SJCRH30 (cell line): Measurements from ENCODE around the gene NEU2. TPM values are rescaled to one million over a fixed set of nuclear protein-coding genes. Genes with fewer than 3 reads are reported as not detected.

ENCODE experiments used
- DNase-seq, 2 experiments: peaks; one replicate each; pipeline ENCODE4 v3.0.0-alpha.2; 2015 to 2020
- H3K27ac ChIP-seq: fragments of 250-450 bp; sonication (Bioruptor Pico); 2 replicates; pipeline ENCODE4 v1.5.1; 2020; ENCODE audit warnings: mild to moderate bottlenecking, moderate library complexity
- H3K27me3 ChIP-seq: fragments of 250-450 bp; sonication (Bioruptor Pico); 2 replicates; pipeline ENCODE4 v1.5.1; 2020; ENCODE audit warnings: mild to moderate bottlenecking, moderate library complexity
- H3K36me3 ChIP-seq: fragments of 250-450 bp; sonication (Bioruptor Pico); 2 replicates; pipeline ENCODE4 v1.5.1; 2020; ENCODE audit warnings: mild to moderate bottlenecking, moderate library complexity
- H3K4me1 ChIP-seq: fragments of 250-450 bp; sonication (Bioruptor Pico); 2 replicates; pipeline ENCODE4 v1.5.1; 2020; ENCODE audit warnings: mild to moderate bottlenecking, moderate library complexity
- H3K4me3 ChIP-seq: fragments of 250-450 bp; sonication (Bioruptor Pico); 2 replicates; pipeline ENCODE4 v1.5.1; 2020; ENCODE audit warnings: mild to moderate bottlenecking, moderate library complexity
- H3K9me3 ChIP-seq: fragments of 250-450 bp; sonication (Bioruptor Pico); replicated peaks from 2 replicates; pipeline ENCODE4 v1.5.1; 2020; ENCODE audit warnings: mild to moderate bottlenecking, moderate library complexity
- total RNA-seq: library from RNA; depleted of rRNA; stranded (reverse); fragments of >200 nt; shearing (Covaris generic); gene quantifications from 2 replicates; pipeline ENCODE4 v1.2.3, GENCODE V29; 2014

NEU2 gene
- total RNA-seq, 1 experiment from 2014 or later: not detected

DNA sequence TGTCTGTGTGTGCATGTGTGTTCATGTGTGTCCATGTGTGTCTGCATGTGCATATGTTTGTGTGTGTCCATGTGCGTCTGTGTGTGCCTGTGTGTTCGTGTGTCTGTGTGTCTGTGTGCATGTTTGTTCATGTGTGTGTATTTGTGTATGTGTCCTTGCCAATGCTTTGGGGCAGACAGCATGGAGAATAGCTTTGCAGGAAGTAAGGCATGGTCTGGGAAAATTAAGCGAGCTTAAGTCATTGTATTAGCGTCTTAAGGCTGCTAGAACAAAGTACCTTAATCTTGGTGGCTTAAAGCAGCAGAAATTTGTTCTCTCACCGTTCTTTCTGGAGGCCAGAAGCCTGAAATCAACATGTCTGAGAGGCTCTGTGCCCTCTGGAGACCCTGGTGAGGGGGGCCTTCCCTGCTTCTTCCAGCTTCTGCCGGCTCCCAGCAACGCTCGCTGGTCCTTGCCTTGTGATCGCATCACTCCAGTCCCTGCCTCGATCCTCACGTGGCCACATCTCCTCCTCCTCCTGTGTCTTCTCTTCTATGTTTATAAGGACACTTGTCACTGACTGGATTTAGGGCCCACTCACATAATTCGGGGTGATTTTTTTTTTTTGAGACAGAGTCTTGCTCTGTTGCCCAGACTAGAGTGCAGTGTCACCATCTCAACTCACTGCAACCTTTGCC is 3.8 kb downstream of the NEU2 start:
- Histone ChIP-seq H3K27me3 (peaks cover 7% of the 10 kb centered on the region; the same call in 1 of the 2 replicates), H3K27ac (no peak overlapping the region), H3K36me3 (no peaks in the 10 kb centered on the region; the same call in 1 of the 2 replicates), H3K4me1 (no peaks in the 10 kb centered on the region), H3K9me3 (no peaks in the 10 kb centered on the region), H3K4me3 (no peak overlapping the region)
- no peak for DNase-seq

GRCh38 chr2:233037078-233037477 is 4.6 kb downstream of the NEU2 start:
- Histone ChIP-seq H3K4me3 (no peak overlapping the region), H3K27me3 (no peaks in the 10 kb centered on the region; the same call in 1 of the 2 replicates), H3K9me3 (no peaks in the 10 kb centered on the region), H3K27ac (no peak overlapping the region), H3K36me3 (no peaks in the 10 kb centered on the region; the same call in 1 of the 2 replicates), H3K4me1 (no peaks in the 10 kb centered on the region)
- DNase-seq: no peak

- Histone ChIP-seq H3K36me3 (no peaks in the 10 kb centered on the region; the same call in 1 of the 2 replicates), H3K27ac (no peak overlapping the region), H3K4me1 (no peaks in the 10 kb centered on the region), H3K4me3 (no peak overlapping the region), H3K9me3 (no peaks in the 10 kb centered on the region), H3K27me3 (no peaks in the 10 kb centered on the region; the same call in 1 of the 2 replicates)
- no peak for DNase-seq
These were observed 6.9 kb downstream of the NEU2 start for GRCh38 chr2:233039212-233039845.

DNA sequence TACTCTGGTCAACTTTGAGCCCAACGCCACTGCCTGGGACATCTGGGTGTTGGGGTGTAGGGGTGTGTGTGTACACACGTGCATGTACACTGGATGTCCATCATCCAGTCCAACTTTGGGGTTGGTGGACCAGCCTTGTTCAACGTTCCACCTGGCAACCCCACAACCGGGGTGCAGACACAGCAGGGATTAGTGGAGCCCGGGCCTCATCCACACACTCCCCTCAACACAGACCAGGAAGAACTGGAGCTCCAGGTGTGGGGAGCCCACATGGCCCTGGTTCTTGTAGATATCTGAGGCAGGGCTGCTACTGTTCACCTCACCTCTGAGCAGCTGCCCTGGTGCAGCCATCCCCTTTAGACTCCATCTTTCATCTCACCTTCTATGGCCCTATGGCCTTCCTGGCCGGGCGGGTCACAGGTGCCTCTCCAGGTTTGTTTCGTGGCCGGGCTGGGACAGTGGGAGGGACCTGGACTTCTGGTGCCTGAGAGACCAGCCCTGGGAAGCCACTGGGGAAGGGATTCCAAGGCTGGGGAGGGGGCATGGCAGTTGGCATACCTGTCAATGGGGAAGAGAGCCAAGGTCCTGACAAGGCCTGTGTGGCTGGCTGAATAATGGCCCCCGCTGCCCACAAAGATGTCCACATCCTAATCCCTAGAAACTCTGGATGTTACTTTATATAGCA is 7.5 kb downstream of the NEU2 start:
- Histone ChIP-seq H3K27ac (no peak overlapping the region), H3K4me1 (no peaks in the 10 kb centered on the region), H3K27me3 (no peaks in the 10 kb centered on the region; the same call in 1 of the 2 replicates), H3K9me3 (no peaks in the 10 kb centered on the region), H3K4me3 (no peak overlapping the region), H3K36me3 (no peaks in the 10 kb centered on the region; the same call in 1 of the 2 replicates)
- no peak for DNase-seq

GRCh38 chr2:233040571-233040970 is 8.1 kb downstream of the NEU2 start:
- no peak overlapping the region for H3K27ac ChIP-seq
- no peaks in the 10 kb centered on the region for H3K4me1 ChIP-seq
- H3K4me3 ChIP-seq: no peak overlapping the region
- DNase-seq: no peak
- no peaks in the 10 kb centered on the region for H3K9me3 ChIP-seq
- no peaks in the 10 kb centered on the region; the same call in 1 of the 2 replicates for H3K36me3 ChIP-seq
- H3K27me3 ChIP-seq: no peaks in the 10 kb centered on the region; the same call in 1 of the 2 replicates

- no peak overlapping the region for H3K4me3 ChIP-seq
- H3K36me3 ChIP-seq: no peaks in the 10 kb centered on the region
- H3K9me3 ChIP-seq: no peaks in the 10 kb centered on the region
- H3K4me1 ChIP-seq: no peaks in the 10 kb centered on the region
- no peak for DNase-seq
- H3K27me3 ChIP-seq: no peaks in the 10 kb centered on the region; the same call in 1 of the 2 replicates
- no peak overlapping the region for H3K27ac ChIP-seq
These were observed 9.4 kb downstream of the NEU2 start for GRCh38 chr2:233041722-233042323.

- H3K27ac ChIP-seq: no peak overlapping the region
- no peaks in the 10 kb centered on the region for H3K9me3 ChIP-seq
- H3K27me3 ChIP-seq: no peaks in the 10 kb centered on the region; the same call in 1 of the 2 replicates
- H3K4me3 ChIP-seq: no peak overlapping the region
- no peaks in the 10 kb centered on the region for H3K4me1 ChIP-seq
- no peak for DNase-seq
- H3K36me3 ChIP-seq: no peaks in the 10 kb centered on the region
These were observed 10.1 kb downstream of the NEU2 start for GRCh38 chr2:233042549-233042948.

DNA sequence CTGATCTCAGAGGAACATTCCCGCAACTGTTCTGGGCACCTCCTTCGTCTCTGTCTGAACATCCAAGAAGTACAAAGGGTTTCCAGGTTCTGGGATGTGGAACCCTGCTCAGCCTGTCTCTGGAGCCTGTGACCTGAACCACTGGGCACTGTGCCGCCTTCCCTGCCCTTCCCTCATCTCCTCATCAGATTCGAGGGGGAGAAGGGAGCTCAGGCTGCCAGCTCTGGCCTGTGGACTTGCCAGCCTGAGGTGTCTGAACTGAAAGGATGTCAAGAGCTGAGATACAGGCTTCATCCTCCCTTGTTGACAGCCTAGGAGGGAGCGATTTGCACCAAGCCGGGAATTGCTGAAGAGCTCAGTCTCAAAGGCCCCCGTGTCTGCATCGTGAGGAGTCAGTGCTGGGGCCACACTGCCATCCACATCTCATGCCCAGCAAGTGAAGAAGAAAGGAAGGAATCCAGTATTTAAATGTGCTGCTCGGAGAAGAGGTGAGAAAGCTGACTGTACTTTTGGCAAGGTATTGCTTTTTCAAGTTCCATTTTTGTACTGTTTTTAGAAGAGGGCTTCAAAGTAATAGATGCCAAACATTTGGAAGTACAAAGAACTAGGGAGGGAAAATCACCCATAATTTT is 12.6 kb downstream of the NEU2 start:
- Histone ChIP-seq H3K4me1 (peaks cover 16% of the 10 kb centered on the region), H3K9me3 (no peaks in the 10 kb centered on the region), H3K27ac (no peak overlapping the region), H3K36me3 (no peaks in the 10 kb centered on the region), H3K27me3 (no peaks in the 10 kb centered on the region; the same call in 1 of the 2 replicates), H3K4me3 (no peak overlapping the region)
- DNase-seq: no peak

- Histone ChIP-seq H3K36me3 (no peaks in the 10 kb centered on the region), H3K9me3 (no peaks in the 10 kb centered on the region), H3K27ac (no peak overlapping the region), H3K27me3 (no peaks in the 10 kb centered on the region), H3K4me3 (no peak overlapping the region), H3K4me1 (peaks cover 16% of the 10 kb centered on the region)
- no peak for DNase-seq
These were observed 14.7 kb downstream of the NEU2 start for GRCh38 chr2:233047206-233047605.

GRCh38 chr2:233047667-233048066 is 15.2 kb downstream of the NEU2 start:
- no peak overlapping the region for H3K27ac ChIP-seq
- H3K4me1 ChIP-seq: peaks cover 16% of the 10 kb centered on the region
- H3K9me3 ChIP-seq: no peaks in the 10 kb centered on the region
- H3K27me3 ChIP-seq: no peaks in the 10 kb centered on the region
- H3K4me3 ChIP-seq: no peak overlapping the region
- no peak for DNase-seq
- H3K36me3 ChIP-seq: no peaks in the 10 kb centered on the region

DNA sequence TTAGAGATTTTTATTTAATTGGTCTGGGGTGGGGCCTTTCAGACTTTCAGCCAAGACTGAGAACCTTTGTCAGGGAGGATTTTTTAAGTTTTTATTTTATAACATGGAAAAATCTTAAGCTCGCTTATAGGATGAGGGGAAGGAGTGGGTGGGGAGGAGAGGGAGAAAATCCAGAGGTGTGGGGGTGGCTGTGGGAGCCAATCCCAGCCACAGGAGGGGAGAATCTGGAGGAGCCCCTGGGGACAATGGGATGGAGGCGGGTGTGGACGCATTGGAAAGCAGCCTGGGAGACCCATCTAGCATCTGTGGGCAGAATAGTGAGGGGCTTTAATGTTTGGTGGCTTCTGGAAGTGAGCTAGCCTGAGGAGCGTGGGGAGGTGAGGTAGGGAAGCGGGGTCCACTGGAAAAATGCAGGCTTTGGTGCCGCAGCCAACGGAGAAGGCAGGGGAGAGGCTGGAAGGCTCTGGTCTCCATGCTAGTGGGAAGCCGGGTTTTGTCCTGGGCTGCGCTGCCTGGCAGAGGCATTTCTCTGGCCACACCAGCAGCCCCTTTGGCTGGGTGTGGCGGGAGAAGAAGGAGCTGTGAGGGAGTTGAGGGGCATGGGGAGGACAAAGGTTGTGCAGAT is 16.2 kb downstream of the NEU2 start:
- H3K9me3 ChIP-seq: no peaks in the 10 kb centered on the region
- no peaks in the 10 kb centered on the region for H3K27me3 ChIP-seq
- peak overlapping the region; percentile 47 for H3K27ac ChIP-seq
- no peak for DNase-seq
- no peak overlapping the region for H3K4me3 ChIP-seq
- no peaks in the 10 kb centered on the region for H3K36me3 ChIP-seq
- peaks cover 16% of the 10 kb centered on the region for H3K4me1 ChIP-seq

- no peak overlapping the region for H3K4me3 ChIP-seq
- peaks cover 16% of the 10 kb centered on the region for H3K4me1 ChIP-seq
- H3K27ac ChIP-seq: peak overlapping the region; percentile 47
- H3K9me3 ChIP-seq: no peaks in the 10 kb centered on the region
- no peaks in the 10 kb centered on the region for H3K36me3 ChIP-seq
- H3K27me3 ChIP-seq: no peaks in the 10 kb centered on the region
- DNase-seq: peak; percentile 85 to 90
These were observed 16.8 kb downstream of the NEU2 start for GRCh38 chr2:233049194-233049761.

DNA sequence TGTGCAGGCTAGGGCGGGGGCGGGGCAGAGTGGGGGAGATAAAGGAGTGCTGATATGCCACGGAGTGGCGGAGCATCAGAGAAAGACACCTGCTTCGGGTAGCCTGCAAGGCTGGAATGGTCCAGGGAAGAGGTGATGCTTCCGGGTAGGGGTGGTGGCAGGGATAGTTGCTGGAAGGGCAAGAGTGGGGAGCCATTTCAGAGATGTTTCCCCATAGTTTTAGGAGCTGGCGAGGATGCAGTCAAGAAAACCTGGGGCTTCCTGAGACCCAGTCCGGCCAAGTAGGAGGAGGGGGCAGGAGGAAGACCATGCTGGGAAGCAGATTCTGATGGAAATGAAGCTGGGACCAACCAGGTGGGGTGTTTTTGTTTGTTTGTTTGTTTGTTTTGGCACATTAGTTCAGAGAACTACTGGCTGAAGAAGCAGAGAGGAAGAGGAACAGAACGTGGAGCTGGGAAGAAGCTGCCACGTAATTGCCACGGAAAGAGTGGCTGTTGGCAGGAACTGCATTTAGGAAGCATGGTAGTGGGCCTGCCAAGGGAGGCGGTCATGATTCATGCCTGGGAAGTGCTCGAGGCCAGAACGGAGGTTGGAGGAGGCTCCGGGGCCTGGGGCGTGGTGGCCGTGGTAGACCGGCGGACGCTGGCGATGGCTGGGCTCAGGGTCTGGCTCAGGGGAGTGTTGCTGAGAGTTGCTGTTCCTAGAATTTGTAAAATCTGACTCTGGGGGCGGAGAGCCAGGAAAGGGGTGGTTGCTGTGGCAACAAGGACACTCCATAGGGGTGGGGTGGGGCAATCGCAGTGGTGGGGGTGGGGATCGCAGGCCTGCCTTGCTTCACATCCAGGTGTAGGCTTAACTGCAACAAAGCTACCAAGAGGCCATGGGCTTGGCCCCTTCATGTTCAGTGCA is 19.0 kb downstream of the NEU2 start:
- DNase-seq: no peak
- Histone ChIP-seq H3K27ac (no peak overlapping the region), H3K27me3 (no peaks in the 10 kb centered on the region), H3K9me3 (no peaks in the 10 kb centered on the region), H3K4me1 (peaks cover 16% of the 10 kb centered on the region), H3K4me3 (no peak overlapping the region), H3K36me3 (no peaks in the 10 kb centered on the region)
